Nucleus accumbens (tissue), 56 donors: ENCODE data around the gene TNFRSF25.

ENCODE experiments used
- DNase-seq, 56 donors: peaks; one replicate each; lab custom pipeline; 2025; lab: John Stamatoyannopoulos, UW

Gene TNFRSF25, protein sequence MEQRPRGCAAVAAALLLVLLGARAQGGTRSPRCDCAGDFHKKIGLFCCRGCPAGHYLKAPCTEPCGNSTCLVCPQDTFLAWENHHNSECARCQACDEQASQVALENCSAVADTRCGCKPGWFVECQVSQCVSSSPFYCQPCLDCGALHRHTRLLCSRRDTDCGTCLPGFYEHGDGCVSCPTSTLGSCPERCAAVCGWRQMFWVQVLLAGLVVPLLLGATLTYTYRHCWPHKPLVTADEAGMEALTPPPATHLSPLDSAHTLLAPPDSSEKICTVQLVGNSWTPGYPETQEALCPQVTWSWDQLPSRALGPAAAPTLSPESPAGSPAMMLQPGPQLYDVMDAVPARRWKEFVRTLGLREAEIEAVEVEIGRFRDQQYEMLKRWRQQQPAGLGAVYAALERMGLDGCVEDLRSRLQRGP

DNA sequence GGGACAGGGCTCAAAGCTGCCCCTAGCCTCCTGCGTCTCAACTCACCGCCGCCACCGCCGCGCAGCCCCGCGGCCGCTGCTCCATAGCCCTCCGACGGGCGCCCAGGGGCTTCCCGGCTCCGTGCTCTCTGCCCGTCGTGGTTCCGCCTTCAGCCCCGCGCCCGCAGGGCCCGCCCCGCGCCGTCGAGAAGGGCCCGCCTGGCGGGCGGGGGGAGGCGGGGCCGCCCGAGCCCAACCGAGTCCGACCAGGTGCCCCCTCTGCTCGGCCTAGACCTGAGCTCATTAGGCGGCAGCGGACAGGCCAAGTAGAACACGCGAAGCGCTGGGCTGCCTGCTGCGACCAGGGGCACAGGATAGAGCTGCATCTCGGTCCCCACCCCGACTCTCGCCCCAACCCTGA is at the start of gene TNFRSF25:
Gene TNFRSF25 (minus strand): TSS at position 151 of the 400 bp plus-strand sequence. CDS start 66 bp downstream, at position 85.
- no peak for DNase-seq

DNA sequence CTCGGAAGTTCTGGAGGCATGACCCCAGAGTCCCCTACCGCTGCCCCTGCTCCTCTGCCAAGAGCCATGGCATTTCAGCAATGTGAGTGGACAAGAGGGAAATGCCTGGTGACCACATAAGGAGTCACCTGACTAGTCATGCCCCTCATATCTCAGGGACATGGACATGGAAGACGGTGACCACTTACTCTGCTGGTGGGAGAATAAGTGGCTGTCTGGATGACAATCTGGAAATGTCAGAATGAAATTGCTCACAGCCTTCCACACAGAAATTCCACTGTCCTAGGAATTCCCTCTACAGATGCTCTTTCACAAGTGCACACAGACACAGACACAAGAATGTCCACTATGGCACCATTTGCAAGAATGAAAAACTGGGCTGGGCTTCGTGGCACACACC is 49.8 kb upstream of the TNFRSF25 start:
- no peak for DNase-seq

DNA sequence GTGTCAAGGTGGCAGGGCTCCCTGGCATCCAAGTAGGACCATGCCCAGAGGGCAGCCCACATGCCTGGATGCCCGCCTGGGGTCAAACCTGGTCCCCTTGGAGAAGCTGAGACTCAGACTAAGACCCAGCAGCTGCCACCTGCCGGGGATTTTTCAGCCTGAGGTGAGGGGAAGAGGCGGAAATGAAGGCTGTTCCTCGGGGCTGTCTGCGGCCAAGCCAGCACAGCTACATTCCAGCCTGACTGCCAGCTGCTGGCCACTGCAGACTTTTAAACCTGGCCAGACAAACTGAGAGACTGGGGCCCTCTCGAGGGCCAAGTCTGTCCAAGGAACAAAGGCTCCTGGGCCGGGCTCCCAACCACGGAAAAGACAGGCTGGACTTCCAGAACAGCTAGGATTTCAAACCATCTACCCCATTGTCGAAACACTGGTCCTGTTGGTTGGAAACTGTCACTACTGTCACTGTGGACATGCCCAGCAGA is 47.4 kb upstream of the TNFRSF25 start:
- peak in 4 of 56 donors; percentile 21 to 31 (median 28) for DNase-seq

DNA sequence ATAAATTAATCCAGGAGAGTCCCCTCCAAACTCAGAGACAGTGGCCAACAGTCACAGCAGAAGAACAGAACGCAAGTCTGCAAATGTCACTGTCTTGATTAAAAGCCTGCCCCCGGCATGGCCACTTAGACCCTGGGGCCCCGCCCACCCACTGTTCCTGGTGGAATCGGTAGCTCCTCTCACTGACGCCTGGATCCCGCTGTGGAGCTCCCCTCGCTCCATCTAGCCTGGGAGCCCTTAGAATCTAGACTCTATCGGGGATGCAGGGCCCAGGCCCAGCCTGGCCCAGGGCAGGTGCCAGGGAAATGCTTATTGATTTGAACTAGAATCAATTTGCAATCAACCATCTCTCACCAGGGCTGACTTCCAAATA is 46.9 kb upstream of the TNFRSF25 start:
- no peak for DNase-seq

DNA sequence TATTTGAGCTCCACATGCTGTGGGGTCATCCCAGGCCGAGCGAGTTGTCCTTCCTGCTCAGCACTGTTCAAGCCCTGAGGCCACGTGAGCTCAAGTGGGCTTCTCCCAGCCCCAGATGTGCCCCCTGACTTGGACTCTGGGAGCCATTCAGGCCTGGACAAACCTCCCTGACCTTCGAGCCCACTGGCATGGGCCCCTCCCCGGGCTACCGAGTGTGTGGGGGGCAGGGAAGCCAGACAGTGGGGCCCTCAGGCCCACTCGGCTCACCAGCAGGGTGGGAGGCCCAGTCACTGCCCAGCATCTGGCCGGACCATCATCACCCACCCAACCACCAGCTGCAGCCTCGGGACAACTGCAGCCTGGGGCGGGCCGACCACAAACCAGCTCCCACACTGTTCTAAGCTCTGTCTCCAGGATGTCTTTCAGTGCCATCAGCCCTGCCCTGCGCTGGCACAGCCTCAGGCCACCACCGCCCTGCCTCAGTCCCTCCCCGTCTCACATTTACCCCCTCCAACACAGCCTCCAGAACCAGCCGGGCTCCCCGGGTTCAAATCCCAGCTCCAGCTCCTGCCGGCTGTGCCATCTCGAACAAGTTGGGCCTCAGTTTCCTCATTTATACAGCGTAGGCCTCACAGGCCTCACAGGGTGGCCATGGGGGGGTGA is 46.4 kb upstream of the TNFRSF25 start:
- no peak for DNase-seq

DNA sequence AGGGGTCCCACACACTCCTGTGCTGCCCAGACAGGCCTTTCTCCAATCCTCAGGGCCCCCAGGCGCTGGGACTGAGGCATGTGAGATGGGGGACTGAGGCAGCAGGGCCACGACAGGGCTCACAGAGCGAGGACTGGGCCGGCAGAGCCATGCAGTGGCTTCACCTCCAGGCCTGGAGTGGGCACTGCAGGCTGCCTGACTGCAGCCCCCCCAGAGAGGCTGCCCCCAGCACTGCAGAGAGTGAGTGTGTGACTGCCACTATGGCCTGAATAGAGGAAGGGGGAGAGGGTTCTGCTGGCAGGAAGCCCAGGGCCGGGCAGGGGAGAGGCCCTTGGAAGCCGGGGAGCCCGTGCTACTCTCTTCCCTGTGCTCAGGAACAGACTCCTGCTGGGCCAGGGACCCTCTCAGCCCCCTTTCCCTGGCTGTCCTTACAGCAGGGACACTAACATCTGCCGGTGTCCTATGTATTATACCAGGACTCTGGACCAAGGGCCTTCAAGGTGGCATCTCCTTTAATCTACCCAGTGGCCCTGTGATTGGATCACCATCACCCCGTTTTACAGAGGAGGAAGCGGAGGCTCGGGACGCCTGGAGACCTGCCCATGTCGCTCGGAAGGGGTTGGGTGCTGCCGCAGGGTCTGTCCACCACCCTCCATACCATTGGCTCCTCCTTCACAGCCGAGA is 45.7 kb upstream of the TNFRSF25 start:
- no peak for DNase-seq

DNA sequence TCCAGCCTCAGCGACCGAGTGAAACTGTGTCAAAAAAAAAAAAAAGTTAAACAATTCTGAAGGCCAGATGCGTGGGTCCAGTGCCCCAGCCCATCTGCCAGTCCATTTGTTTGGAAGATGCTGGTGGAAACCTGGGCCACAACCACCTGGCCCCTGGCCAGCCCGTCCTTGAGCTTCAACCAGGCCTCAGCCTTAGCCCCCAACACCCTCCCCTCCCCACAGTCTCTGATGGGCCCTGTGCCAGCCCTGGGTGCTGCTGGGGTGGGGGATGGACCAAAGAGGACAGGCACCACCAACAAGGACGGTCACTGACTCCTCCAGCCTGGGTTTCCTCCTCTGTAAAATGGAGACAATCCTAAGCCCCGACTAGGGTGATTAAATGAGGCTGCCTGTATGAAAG is 45.1 kb upstream of the TNFRSF25 start:
- DNase-seq: no peak

DNA sequence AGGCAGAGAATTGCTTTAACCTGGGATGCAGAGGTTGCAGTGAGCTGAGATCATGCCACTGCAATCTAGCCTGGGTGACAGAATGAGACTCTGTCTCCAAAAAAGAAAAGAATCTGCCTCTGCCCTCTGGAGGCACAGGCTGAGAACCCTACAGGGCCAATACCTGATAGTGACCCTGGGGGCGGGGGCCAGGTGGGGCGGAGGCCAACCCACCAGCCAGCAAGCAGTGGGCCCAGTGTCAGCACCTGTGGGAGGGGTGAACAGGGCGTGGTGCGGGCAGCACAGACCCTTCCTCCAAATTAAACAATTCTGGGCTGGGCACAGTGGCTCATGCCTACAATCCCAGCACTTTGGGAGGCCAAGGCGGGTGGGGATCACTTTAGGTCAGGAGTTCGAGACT is 44.5 kb upstream of the TNFRSF25 start:
- no peak for DNase-seq

DNA sequence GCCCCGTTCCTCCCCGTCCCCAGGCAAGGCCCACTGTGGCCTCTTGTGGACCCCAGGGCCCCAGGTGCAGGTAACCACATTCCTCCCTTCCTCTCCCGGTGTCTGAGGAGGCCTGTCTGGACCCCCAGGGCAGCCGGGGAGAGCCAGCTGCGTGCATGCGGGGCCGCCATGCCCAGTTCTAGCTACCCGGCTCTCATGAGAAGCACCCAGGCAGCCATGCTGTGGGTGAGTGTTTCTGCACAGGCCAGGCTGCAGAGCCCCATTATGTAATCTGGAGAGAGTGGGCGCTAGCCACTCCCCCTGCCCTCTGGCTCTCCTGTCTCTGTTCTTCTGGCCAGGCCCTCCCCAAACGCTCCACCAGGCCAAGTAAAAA is 43.9 kb upstream of the TNFRSF25 start:
- DNase-seq: peak in 5 of 56 donors; percentile 20 to 50 (median 23)

DNA sequence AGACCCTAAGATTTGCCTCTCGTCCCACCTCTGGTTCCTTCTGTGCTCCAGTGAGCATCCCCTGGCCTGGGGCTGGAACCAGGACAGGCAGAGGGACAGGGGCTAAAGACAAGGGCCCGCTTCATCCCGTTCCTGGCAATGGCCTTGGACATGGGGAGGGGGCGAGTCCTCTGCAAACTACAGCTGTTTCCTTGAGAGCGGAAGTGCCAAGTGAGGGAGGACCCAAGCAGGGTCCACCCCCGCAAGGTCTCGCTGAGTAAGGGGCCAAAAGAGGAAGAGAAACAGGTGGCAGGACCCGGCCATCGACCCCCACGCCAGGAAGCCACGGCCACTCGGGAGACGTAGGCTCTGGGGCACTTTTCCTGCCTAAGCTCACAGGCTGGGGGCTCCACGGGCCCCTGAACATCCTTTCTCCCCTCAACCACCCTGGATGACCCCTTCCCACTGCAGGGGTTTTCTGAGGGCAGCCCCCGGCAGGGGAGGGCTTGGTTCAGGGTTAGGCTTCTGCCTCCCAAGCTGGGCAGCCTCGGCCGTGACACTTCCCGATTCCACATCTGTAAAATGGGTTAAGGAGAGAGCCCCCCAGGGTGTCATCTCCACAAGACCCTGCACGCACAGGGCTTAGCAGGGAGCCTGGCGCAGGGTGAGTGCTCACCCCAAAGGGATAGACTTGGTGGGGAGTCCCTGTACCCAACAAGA is 43.4 kb upstream of the TNFRSF25 start:
- DNase-seq: peak in 1 of 56 donors; percentile 17

DNA sequence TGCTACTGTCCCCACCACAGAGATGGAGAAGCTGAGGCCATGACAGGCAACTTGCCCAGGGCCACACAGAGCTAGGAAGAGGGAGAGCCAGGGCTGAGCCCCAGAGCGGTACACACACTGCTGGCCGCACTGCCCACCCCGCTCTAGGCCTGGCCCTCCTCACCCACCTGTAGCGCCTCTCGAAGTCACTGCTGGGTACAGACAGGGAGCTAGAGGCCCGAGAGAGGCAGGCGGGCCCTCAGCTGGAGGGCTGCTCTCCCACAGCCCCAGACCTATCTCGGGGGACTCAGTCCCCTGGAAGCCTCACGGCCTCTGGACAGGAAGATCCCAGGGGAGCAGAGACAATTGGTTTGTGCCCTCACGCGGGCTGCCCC is 42.8 kb upstream of the TNFRSF25 start:
- DNase-seq: no peak

DNA sequence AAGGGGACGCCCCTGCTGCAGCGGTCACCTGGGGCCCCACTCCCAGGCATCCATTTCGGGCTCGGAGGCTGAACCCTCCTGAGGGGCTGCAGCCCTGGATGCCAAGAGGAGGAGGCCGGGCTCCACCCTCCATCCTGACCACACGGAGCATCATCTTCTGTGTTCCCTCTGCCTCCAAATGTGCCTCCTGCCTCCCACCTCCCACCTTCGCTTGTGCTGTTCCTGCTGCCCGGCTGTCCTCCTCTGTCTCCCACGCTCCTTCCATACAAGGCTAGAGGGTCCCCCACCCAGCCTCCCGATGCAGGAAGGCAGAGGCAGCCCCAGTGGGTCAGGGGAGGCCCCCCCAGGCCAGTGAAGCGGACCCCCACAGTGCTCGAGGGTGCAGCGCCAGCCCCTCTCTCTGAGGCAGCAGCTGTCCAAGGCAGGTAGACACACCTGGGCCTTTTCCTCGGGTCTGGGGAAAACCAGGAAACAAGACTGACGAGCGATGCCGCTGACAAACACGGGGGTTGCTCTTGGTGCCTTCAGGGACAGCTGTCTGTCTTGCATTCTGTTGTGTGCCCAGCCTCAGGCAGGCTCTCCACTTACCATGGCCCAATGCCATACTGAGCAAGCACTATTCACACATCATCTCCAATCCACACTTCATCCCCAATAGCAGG is 42.3 kb upstream of the TNFRSF25 start:
- no peak for DNase-seq

DNA sequence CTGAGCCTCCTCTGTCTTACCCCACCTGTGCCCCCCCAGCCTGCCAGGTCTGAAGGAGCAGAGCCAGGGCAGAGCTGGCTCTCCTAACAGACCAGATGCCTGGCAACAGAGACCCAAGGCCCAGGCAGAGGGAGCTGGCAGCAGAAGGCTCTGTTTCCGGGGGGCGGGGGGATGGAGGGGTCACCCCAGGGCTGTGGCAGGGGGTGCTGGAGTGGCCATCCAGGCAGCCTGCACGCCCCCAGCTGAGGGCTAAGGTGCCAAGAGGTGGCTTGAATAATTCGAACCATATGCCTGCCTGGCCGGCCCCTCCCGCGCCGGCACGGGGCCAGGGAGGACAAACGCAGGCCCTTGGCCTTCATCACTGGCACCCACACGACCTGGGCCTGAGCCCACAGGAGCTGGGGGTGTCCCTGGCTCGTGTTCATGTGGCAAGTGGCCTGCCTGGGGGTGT is 41.5 kb upstream of the TNFRSF25 start:
- peak in 6 of 56 donors; percentile 22 to 43 (median 28) for DNase-seq

DNA sequence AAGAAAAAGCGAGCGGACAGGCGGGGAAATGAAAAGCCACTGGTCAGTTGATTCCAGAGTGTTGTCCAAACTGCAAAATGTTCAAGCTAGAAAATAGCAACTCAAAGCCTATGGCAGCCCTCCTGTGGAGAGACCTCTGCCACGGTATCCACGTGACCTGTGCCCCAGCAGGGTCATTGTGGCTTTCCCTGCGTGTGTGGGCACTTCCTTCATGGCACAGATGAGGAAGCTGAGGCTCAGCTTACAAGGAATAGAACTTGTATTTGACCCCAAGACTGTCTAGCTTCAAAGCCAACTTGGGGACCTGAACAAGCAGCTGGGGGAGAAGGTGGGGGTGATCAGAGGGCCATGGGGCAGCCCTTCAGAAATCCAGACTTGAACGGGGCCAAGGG is 41.1 kb upstream of the TNFRSF25 start:
- DNase-seq: peak in 3 of 56 donors; percentile 9 to 35 (median 30)

DNA sequence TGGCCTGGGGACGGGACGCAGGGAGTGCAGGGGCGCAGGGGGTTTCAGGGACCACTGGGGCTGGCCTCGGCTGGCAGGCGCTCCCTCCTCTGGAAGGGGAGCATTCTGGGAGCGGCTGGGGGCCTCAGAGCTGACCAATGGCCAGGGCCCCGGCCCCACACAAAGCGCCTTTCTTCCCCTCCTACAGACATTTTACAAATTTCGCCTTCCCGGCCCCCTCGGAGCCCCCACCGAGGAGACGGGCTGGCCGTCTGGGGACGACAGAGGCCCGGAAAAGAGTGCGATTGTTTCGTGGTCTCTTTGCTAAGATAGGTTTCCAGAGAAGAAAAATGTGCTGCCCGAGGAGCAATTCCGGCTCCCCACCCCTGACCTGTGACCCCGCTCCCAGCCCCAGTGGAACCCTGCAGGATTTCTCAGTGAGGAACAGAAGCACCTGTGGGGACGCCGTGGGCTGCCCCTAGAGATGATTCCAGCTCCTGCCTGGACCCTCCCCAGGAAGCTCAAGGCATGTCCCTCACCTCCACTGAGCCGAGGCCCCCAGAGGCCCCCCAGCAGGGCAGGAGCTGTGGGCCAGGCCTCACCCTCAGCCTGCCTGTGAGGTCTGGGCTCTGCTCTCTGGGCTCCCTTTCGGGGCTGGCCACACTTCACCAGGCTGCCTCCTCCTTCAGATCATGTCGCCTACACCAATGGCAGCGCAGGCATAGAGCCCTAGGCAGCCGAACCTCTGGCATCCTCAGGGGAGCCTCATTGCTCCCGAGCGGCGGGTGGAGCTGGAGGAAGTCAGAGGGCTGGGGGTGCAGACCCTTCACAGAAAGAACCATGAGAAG is 40.5 kb upstream of the TNFRSF25 start:
- DNase-seq: no peak

DNA sequence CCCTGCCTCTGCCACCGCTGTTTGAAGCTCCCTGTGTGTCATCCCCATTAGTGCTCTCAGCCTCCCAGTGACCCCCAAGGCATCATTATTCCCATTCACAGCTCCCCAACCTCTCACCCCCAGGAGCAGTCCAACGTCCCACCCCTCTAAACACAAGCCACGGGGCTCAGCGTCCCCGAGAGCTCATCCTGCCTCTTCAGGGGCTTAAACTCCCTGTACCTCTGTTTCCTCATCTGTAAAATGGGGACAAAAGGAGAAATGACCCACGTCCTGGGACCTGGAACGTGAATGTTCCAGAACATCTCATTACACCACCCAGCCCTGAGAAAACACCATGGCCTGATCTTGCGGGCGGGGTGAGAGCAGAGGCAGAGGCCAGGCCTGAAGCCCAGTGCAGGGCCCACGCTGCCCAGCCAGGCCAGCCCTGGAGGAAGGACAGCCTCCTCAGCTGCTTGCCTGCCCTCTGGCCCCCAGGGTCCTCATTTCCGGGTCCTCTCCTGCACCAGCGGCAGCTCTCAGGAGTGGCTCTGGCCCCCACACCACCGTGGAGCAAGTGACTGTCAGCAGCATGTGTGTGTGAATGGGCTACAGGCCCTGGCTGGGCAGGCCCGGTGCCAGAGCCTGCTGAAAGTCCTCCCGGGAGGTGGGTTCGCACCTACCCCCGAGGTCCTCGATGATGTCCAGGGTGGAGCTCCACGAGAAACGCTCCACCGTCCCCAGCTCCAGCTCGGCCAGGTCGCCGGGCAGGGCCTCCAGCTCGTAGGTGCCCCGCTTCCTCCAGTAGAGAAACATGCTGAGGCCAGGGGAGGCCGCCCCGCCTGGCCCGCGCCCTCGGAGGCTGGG is 39.6 kb upstream of the TNFRSF25 start:
- no peak for DNase-seq

DNA sequence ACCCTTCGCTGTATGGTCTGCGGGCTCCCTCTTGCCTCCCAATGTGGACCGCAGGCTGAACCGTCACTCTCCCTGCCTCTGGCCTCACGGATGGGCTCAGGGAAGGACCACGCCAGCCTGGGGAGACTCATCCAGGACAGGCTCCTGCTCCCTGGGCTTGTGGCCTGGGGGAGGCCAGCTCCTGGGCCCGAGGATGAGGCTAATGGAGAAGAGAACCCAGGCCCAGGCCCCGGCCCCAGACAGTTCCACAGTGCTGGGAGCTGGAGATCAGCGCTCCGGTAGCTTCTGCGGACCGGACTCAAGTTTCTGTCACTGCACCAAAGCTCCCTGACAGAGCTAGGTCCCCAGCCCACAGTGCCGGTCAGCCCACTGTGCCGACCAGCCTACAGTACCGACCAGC is 38.9 kb upstream of the TNFRSF25 start:
- no peak for DNase-seq

DNA sequence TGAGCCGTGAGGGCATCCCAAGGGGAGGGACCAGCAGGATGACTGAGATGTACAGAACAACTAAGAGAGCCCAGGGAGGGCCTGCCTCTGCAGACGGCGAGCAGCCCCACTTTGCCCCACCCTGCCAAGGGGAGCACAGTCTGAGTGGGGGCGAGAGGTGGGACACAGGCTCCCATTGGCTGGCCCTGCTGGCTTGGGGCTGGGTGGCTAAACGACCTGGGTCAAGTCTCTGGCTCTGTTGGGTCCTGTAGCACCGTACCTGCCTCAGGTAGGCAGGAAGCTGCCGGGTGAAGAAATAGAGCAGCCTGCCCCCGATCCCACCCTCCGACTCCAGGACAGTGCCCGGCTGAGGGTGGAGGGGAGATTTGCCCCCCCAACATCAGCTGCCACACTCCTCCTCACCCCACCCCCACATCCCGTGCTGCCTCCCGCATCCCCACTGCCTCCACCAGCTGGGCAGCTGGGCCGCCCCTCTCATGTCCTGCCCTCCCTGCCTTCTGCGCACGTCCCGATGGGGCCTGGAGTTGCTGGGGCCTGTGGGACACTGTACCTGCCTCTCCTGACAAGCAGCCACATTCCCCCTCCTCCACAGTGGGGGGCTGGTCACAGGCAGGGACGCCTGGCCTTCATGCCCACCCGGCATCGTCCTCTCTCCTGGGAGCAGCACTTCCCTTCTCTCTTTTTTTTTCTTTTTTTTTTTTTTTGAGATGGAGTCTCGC is 38.1 kb upstream of the TNFRSF25 start:
- no peak for DNase-seq
